ENCODE data around the gene UNC80.

DNA sequence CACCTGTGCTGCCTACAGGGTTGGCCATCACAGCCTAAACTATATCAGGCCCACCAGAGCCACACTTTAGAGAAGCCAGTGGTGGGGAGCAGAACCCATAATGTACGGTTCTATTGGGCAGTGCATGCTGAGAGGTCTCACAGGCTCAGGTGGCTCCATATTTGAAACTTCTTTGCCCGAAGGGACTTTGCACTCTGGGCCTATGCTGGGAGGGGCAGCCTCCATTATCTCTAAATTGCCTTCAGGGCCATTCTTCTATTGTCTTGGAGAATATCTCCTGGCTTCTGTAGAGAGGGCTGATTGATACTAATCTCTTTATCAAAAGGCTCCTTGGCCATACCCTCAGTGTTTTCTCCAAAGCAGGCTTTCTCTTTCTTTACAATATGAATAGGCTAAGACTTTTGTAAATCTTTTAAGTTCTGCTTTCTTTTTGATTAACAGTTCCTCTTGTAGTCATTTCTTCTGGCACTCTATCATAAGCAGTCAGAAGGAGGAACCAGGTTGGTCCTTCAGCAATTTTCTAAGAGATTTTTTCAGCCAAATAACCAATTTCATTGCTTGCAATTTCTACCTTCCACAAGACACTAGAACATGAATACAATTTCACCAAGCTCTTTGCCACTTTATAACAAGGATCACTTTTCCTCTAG is 275.3 kb downstream of the UNC80 start:
- TF ChIP-seq, protein P1, sequence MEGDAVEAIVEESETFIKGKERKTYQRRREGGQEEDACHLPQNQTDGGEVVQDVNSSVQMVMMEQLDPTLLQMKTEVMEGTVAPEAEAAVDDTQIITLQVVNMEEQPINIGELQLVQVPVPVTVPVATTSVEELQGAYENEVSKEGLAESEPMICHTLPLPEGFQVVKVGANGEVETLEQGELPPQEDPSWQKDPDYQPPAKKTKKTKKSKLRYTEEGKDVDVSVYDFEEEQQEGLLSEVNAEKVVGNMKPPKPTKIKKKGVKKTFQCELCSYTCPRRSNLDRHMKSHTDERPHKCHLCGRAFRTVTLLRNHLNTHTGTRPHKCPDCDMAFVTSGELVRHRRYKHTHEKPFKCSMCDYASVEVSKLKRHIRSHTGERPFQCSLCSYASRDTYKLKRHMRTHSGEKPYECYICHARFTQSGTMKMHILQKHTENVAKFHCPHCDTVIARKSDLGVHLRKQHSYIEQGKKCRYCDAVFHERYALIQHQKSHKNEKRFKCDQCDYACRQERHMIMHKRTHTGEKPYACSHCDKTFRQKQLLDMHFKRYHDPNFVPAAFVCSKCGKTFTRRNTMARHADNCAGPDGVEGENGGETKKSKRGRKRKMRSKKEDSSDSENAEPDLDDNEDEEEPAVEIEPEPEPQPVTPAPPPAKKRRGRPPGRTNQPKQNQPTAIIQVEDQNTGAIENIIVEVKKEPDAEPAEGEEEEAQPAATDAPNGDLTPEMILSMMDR (conservative IDR thresholded peaks at IDR 0.05; ENCODE audit: low read depth, low read length): no peak
- TF ChIP-seq EZH2 (IDR thresholded peaks at IDR 0.05; ENCODE audit: low read length, unreplicated experiment): no peak
